CD4-positive, alpha-beta T cell treated with Interferon gamma for 1 hour (primary cell): ENCODE results near the gene GABRB3.

Source experiments
- DNase-seq: peaks from one replicate; pipeline ENCODE4 v3.0.0-alpha.2; 2020

The GABRB3 gene

GRCh38 chr15:26673445-26673844 is 99.4 kb downstream of the GABRB3 start:
- DNase-seq: no peak

GRCh38 chr15:26670116-26670515 is 102.8 kb downstream of the GABRB3 start:
- DNase-seq: no peak

DNA sequence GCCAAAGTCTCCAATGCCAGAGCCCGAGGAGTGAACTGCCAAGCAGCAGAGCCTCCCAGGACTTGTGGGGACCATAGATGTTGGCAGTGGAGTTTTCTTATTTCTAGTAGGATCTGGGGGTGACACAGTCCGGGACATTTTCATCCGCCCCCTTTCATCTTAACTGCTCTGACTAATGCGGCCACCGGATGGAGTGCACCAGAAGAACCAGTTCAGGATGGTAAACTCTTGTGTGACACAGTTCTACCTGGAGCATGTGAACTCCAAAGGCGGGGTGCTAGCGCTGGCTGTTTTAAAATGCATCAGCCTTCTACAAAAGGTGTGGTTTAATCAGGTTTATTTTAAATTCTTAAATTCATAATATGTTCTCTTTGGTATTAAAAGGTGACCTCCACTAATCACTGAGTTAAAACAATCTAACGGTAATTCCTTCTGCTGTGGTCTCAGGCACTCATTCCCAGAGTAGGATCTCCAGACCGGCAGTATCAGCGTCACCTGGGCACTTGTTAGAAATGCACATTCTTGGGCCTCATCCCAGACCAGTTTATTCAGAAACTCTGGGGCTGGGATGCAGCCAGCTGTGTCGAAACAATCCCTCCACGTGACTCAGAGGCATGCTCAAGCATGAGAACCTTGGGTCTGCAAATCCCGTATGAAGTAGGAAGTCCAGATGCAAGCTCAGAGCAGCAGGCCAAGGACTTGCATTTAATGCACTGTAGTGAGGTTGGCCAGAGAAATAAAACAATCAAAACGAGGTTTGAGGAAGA is 105.5 kb downstream of the GABRB3 start:
- DNase-seq: no peak

DNA sequence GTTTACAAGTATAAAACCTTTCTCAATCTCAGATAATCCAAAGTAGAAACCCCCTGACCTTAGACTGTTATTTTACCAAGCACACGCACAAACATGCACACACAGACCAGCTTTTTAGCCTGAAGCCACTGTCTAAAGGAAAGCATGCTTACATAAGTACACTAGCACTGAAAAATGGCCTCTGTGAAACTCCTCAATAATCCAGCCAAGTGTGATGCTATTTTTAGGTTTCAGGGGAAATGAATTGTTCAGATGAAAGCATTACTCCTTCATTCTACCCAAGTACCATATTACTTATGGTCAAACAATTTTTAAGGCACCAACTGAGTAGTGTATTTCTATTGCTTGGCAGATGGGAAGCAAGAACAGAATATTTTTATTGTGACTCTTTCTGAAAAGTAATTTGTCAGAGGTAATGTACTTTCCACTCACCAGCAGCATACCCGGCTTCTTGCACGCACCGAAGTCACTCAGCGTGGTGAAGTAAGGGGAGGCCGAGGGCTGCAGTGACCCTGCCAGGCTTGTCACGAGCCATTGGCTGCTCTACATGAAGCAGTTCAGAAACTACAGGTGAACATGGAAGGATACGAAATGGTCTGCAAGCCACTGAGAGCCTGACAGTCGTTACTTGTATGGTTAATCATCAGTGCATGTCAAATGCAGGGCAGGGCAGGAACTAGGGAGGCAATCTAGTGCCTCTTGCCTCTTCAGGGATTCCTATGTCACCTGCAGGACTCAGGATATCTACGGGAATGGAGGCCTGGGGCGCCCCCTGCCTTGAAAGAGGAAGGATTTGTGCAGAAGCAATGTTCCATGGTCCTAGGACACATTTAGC is 106.7 kb downstream of the GABRB3 start:
- DNase-seq: no peak

DNA sequence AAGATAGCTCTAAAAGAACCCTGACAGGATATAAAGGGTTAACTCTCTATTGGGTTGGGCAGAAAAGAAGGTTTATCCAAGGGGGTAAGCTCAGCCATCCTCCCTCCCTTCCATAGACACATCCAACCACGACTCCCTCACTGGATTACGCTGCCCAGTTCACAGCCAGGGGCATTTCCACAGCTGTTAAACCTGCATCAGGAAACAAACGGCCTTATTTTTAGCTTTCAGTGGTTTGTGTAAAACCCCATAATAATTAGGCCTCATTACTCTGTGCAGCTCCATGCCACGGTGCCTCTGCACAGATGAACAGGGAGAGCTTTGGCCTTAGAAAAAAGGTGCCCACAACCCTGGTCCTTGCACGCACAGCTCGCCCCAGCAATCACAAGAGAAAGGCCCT is 110.6 kb downstream of the GABRB3 start:
- no peak for DNase-seq

DNA sequence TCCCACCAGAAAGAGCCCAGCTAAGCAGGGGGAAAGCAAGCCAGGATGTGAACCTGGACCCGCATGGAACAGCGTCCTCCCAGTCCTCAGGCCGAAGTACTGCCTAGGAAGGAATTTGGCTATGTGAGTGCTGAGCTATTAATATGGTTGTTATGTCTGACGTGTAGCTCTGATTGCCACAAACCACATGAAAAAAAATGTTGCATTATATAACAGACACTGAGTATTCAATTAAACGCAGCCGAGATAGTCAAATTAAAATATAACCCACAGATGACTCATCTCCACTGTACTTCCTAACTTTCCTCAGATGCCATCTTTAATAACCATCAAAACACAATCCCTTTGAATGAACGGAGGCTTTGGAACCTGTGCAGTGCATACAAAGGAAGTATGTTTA is 111.1 kb downstream of the GABRB3 start:
- no peak for DNase-seq

DNA sequence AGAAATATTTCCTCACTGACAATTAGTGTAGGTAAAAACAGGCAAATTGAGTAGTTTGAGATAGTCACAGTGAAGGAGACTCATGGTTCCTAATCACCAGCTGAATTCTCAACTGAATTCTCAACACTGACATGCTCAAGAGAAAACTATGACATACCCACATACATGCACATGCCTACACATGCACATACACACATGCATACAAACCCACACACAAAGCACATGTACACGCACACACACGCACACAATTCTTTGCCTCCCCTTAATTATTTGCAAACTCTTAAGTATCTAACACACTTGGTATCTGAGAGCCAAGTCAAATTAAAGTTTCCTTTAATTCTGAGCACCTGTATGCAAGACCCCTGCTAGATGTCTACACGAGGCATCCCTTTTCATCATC is 111.8 kb downstream of the GABRB3 start:
- DNase-seq: no peak

GRCh38 chr15:26660241-26660640 is 112.6 kb downstream of the GABRB3 start:
- DNase-seq: no peak

GRCh38 chr15:26658290-26658689 is 114.6 kb downstream of the GABRB3 start:
- DNase-seq: no peak

- DNase-seq: no peak
Observed at GRCh38 chr15:26656080-26656479, 116.8 kb downstream of the GABRB3 start.

DNA sequence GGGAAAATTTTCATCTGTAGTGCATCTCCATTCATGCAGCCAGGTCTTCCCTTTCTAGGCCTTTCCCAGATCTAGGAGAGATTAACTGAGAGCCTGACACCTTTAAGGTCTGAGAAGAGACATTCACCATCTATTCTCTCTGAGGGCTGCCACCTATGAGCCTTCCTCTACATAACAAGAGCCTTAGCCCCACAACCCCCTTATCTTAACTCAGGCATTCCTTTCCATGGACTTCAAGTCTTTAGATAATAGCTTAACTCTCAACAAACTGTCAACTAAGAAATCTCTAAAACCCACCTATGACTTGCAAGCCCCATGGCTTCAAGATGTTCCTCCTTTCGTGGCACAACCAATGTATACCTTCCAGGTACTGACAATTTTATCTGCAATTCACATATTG is 121.0 kb downstream of the GABRB3 start:
- DNase-seq: no peak

GRCh38 chr15:26648676-26649075 is 124.2 kb downstream of the GABRB3 start:
- no peak for DNase-seq

GRCh38 chr15:26644948-26645347 is 127.9 kb downstream of the GABRB3 start:
- no peak for DNase-seq

GRCh38 chr15:26641144-26641543 is 131.7 kb downstream of the GABRB3 start:
- no peak for DNase-seq

DNA sequence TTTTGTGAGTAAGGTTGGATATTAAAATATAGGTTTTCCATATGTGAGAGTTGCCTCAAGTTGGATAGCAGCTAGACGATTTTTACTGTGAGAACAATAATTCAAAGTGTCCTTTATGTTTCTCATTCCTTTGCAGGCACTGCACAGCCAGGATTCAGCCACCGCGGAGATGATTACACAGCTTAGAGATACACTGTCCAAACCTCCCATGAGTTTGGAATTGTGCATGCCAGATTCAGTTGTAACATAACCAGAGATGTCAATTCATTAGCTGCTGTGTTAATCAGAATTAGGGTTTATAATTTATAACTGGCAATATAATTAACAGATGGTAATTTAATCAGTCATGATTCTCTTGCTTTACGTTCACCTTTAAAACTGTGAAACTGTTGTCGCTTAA is 132.3 kb downstream of the GABRB3 start:
- no peak for DNase-seq

GRCh38 chr15:26639966-26640365 is 132.9 kb downstream of the GABRB3 start:
- no peak for DNase-seq

GRCh38 chr15:26635614-26636013 is 137.3 kb downstream of the GABRB3 start:
- DNase-seq: no peak

DNA sequence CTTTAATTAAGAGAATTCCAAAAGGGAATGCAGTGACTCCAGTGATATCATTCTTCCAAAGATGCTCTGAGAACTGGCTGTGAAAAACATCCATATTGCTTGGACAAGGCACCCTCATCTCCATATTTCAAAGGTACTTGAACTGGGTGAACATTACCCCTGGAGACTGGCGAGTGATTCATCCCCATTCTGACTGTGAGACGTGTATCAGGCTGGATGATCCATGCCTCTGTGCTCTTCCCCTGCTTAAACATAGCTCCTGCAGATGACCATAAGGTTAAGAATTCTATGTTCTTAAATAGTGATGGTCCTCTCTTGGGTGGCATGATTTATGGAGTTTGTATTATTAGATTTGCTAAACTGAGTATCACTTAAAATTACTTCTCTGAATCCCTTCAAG is 137.8 kb downstream of the GABRB3 start:
- DNase-seq: no peak

DNA sequence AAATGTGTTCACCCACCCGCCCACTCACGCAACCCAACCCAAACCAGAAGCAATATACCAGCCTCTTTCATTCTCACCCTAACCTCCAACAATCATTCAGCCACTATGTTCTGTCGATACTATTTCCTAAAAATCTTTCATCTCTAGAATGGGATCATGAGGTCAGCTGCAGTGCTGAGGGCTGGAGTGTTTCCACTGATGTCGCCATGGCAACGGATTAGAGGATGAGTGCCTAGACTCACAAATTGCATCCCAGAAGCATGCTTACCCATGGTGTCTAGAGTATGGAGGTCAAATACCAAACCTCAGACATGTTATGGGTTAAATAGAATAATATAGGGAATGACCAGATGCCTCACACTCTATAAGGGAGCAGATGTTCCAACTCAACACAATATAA is 138.5 kb downstream of the GABRB3 start:
- DNase-seq: no peak

- no peak for DNase-seq
Observed at GRCh38 chr15:26632500-26632899, 140.4 kb downstream of the GABRB3 start.

DNA sequence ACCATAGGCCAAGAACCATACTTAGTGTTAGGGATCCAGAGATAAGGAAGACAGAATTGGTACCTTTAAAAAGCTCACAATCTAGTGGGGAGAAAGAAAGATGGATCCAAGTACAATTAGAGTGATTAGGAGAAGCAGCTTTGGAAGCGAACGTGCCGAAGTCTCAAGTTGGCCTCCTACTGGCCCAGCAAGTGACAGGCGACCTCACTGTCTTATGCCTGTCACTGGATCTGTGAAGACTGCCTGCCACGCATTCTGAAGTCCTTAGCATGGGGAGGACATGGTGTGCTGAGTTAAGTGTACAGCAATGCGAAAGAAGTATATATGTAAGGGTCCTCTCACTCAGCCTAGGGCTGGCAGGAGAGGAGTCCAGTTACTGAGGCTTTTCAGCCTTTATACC is 141.0 kb downstream of the GABRB3 start:
- DNase-seq: no peak

GRCh38 chr15:26630857-26631256 is 142.0 kb downstream of the GABRB3 start:
- DNase-seq: no peak

DNA sequence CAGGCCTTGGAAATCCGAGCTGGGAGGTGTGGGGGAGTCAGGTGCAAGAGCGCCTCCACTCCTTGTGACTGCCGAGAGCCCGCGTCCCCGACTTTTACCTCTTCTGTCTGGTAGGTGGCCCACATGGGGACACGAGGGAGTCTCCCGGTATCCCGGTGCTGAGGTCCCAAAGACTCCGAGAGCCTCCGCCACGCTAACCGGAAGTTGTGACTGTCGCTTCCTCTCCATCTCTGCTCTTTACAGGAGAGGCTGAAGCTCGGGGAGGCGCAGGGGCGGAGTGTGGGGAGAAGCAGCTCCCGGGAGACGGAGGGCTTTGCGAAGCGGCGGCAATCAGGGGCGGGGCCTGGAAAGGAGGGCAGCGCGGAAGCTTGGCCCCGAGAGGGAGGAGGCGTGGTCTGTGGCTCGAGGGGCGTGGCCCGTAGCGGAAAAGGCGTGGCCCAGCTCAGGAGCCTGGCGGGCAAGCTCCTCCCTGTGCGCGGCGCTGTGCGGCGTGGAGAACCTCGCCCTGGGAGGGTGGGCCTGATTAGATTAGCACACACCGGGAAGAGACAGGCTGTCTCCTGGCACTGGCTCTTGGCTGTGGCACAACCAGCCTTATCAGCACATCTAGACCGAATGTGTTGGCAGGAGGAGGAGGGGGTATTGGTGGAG is 143.9 kb downstream of the GABRB3 start:
- no peak for DNase-seq

GRCh38 chr15:26628071-26628470 is 144.8 kb downstream of the GABRB3 start:
- no peak for DNase-seq
